ENCODE results near the gene SLC26A1. TPM values are rescaled to one million over a fixed set of nuclear protein-coding genes. Genes with fewer than 3 reads are reported as not detected.

The SLC26A1 gene
- 5.2 TPM for polyA plus RNA-seq (ENCODE audit: insufficient read length)

GRCh38 chr4:993111-994029, at the start of gene SLC26A1:
SLC26A1 (minus strand) TSS chr4:993404; CDS start chr4:991703, 1,701 bp downstream.
- no peak for DNase-seq (ENCODE audit: low read depth)

DNA sequence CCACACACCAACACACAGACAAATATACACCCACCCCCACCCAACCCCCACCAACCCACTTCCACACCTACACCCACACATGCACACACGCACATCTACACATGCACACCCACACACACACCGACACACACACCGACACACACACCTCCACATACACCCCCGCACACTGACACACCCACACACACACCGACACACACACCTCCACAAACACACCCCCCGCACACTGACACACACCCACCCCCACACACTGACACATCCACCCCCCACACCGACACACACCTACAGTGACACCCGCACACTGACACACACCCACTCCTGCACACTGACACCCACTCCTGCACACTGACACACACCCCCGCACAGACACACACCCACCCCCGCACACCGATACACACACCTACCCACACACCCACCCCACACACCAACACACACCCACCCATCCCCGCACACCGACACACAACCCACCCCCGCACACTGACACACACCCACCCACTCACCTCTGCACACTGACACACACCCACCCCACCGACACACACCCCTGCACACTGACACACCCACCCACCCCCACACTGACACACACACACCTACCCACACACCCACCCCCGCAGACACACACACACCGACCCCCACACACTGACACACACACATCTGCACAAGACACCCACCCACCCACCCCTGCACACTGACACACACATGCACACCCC, 49.3 kb upstream of the SLC26A1 start:
- no peak for DNase-seq (ENCODE audit: low read depth)

- no peak for DNase-seq (ENCODE audit: low read depth)
Measured at GRCh38 chr4:1041936-1042330, 48.7 kb upstream of the SLC26A1 start.

DNA sequence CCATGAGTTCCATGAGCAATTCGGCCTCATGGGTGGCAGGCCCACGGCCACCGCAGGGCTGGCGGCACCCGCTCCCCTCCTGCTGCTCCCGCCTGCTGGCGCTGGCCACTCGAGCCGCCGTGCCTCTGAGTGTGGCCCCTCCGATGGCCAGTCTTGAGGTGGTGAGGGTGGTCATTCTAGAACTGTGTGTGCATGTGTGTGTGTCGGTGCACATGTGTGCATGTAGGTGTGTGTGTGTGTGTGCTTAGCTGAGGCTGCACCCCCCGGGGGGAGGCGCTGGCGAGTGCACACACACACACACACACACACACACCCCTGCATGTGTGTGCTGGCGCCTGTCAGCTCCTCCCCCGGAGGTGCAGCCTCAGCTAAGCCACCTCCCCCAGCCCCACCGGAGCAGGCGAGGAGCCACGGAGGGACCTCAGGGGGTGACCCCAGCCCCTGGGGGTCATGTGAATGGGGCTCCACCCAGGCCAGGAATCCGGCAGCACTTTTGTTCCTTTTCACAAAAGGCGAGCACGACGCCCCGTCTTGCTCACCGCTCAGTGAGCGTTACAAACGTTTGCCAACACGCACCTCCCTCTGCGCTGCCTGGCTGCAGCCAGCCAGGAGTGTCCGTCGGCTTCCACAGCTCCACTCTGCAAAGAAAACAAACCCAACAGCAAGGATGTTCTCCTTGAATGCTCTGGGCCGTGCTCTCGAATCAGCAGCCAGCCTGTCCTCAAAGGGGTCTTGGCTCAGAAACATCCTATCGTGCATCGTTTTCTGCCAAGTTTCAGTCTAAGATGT, 48.1 kb upstream of the SLC26A1 start:
- no peak for DNase-seq (ENCODE audit: low read depth)

DNA sequence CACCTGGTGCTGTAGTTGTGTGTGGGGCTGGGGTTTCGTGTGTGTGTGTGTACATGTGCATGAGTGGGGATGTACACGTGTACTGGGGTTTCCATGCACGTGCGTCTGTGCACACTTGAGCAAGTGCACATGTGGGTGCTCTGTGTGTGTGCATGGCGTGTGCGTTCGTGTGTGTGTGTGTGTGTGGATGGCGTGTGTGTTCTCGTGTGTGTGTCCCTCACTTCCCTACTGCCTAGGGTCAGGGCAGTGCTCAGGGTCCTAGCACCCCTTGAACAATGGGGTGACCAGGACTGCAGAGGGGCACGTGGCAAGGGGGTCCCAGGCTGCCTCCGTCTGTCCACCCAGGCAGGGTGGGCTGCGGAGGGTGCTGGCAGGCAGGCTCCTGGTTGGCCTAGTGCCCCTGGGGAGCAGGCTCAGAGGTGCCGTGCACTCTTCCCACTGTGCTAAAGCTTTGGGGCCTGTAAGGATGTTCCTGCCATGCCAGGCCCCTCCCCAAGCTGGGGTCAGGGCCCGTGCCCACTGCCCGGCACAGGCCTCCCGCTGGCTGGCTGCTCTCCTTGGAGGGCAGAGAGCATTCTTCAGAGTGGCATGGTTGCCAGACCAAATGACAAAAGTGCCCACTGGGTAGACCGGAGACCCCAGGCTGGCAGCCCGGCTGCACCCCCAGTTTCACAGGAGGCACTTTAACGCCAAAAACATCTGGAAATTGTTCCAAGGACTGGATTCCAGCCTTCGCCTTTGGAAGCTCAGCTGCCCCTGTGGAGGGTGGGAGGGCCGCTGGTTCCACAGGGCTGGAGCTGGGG, 47.3 kb upstream of the SLC26A1 start:
- DNase-seq (ENCODE audit: low read depth) = no peak

DNA sequence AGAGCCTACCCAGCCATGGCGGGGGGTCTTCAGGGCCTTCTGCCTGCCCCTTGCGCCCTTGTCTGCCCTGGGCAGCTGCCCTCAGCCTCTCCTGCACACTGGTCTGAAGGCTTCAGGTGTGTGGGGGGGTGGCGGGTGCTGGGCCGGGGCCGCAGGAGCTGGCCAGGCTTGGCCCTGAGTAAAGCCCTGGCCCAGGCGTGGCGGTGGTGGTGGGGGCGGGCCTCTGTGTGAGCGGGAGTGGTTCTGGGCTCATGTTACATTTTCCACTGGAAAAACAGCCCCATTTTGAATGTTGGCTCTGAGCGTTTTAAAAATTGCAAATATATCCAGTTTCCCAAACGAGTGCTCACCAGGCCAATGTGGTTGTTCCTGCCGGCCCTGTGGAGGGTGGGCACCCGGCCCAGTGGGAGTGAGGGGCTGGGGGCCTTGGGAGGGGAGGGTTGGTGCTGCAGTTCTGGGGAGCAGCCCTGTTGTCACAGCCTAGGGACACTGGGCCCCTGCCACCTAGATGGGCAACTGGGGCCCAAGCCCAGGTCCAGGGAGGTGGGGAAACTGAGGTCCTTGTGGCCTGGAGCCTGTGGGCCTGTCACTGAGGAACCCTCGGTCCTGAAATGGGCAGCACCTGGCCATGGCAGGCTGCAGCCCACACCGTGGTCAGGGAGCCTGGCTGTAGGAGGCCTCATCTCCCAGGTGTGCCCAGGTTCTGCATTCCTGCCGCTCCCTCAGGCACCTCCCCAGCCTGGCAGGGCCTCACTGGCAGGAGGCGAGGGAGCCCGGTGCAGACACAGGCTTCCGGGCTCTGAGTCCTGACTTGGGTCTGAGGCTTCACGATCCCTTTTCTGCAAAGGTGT, 46.5 kb upstream of the SLC26A1 start:
- no peak for DNase-seq (ENCODE audit: low read depth)

- DNase-seq (ENCODE audit: low read depth) = no peak
Measured at GRCh38 chr4:1038948-1039492, 45.8 kb upstream of the SLC26A1 start.

GRCh38 chr4:1036976-1037810, 44.0 kb upstream of the SLC26A1 start:
- no peak for DNase-seq (ENCODE audit: low read depth)

GRCh38 chr4:1036095-1036494, 42.9 kb upstream of the SLC26A1 start:
- no peak for DNase-seq (ENCODE audit: low read depth)

DNA sequence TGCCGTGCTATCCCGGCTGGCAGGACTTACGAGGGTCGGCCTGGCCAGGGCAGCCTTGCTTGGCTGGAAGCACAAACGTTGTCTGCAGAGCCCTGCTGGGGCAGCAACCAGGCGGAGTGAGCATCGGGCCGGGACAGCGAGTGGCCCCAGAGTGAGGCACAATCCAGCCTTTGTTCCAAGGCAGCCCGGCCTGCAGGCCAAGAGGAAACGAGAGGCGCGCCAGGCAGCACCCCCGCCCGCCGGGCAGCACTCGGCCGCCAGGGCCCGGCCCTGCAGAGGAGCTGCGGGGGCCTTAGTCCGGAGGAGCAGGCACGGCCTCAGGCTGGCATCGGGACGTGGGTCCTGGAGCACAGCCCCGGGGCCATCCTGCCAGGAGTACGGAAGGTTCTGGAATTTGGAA, 42.3 kb upstream of the SLC26A1 start:
- DNase-seq (ENCODE audit: low read depth) = no peak

- no peak for DNase-seq (ENCODE audit: low read depth)
Measured at GRCh38 chr4:1033840-1034551, 40.8 kb upstream of the SLC26A1 start.

- DNase-seq (ENCODE audit: low read depth) = no peak
Measured at GRCh38 chr4:1032861-1033260, 39.7 kb upstream of the SLC26A1 start.

DNA sequence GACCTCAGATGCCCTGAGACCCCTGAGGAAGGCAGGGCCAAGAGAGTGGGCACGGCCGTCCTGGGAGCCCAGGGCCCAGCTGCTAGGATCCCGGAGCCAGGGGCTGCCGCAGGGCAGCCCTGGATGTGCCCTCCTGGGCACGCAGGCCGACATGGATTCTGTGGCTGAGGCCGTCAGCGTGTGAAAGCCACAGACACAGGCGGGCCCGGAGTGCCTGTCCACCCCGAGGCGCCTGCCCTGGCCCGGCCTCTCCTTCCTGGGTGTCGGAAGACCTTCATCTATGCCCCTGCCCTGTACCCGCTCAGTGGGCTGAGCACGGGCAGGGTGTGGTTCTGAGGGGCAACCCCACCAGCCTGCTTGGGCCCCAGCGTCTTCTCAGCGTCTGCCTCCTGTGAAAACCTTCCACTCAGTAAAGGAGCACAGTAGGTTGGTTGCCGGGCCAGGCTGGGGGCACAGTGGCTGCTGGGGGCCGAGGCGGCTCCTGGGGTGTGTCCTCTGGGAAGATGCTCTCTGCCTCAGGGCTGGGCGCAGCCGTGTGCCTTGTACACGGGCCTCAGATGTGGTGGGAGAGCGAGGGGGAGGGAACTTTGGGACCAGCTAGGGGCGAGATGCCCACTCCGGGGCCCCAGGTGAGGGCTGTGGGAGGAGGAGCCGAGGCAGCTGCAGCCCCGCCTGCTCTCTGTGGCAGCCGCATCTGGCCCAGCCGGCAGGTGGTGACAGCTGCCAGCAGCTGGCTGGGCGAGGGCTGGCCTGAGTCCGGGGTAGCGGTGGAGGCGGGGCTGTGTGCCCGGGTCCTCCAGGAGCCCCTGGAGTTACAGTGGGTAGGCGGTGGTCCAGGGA, 39.0 kb upstream of the SLC26A1 start:
- DNase-seq (ENCODE audit: low read depth) = no peak

DNA sequence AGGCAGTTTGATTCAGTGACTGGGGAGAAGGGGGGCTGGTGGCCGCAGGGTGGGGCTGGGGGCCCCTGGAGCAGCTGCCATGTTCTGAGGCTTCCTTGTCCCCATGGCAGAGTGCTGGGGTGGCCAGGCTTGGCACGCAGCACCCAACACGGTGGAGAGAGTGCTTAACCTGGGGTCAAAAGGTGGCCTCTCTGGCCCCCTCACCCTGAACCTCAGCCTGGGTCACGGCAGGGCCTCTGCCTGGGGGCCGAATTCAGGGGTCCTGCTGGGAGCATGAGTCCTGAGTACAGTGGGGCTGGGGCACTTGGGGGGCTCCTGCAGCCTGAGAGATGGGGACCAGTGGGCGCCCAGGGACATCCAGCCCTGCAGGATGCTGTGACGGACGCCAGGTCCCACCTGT, 38.1 kb upstream of the SLC26A1 start:
- no peak for DNase-seq (ENCODE audit: low read depth)

GRCh38 chr4:1030559-1030958, 37.4 kb upstream of the SLC26A1 start:
- DNase-seq (ENCODE audit: low read depth) = no peak

GRCh38 chr4:1030031-1030430, 36.8 kb upstream of the SLC26A1 start:
- no peak for DNase-seq (ENCODE audit: low read depth)

- DNase-seq (ENCODE audit: low read depth) = no peak
Measured at GRCh38 chr4:1029529-1029928, 36.3 kb upstream of the SLC26A1 start.

All from forelimb muscle (tissue), 1 donor.